ENCODE data around the gene KLF15.

GRCh38 chr3:126300761-126301481 is 56.3 kb downstream of the KLF15 start:
- TF ChIP-seq POLR2AphosphoS5 (IDR thresholded peaks at IDR 0.05; ENCODE audit: low read depth, low read length) (no peak), FOXP2 (optimal IDR thresholded peaks at IDR 0.05; ENCODE audit: borderline replicate concordance, extremely low read depth, extremely low read length, insufficient read depth) (no peak), SIN3A (IDR thresholded peaks at IDR 0.05; ENCODE audit: borderline replicate concordance, insufficient read depth, low read length) (no peak), TAF1 (IDR thresholded peaks at IDR 0.05; ENCODE audit: borderline replicate concordance, insufficient read depth, low read length) (no peak)
- TF ChIP-seq, protein P1, sequence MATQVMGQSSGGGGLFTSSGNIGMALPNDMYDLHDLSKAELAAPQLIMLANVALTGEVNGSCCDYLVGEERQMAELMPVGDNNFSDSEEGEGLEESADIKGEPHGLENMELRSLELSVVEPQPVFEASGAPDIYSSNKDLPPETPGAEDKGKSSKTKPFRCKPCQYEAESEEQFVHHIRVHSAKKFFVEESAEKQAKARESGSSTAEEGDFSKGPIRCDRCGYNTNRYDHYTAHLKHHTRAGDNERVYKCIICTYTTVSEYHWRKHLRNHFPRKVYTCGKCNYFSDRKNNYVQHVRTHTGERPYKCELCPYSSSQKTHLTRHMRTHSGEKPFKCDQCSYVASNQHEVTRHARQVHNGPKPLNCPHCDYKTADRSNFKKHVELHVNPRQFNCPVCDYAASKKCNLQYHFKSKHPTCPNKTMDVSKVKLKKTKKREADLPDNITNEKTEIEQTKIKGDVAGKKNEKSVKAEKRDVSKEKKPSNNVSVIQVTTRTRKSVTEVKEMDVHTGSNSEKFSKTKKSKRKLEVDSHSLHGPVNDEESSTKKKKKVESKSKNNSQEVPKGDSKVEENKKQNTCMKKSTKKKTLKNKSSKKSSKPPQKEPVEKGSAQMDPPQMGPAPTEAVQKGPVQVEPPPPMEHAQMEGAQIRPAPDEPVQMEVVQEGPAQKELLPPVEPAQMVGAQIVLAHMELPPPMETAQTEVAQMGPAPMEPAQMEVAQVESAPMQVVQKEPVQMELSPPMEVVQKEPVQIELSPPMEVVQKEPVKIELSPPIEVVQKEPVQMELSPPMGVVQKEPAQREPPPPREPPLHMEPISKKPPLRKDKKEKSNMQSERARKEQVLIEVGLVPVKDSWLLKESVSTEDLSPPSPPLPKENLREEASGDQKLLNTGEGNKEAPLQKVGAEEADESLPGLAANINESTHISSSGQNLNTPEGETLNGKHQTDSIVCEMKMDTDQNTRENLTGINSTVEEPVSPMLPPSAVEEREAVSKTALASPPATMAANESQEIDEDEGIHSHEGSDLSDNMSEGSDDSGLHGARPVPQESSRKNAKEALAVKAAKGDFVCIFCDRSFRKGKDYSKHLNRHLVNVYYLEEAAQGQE (IDR thresholded peaks at IDR 0.05; ENCODE audit: insufficient read depth in 1 of 2, low read depth in 2 of 2, low read length in 2 of 2) = no peak

Measured in PFSK-1 (cell line).